Activated CD4-positive, alpha-beta memory T cell treated with anti-CD3 and anti-CD28 coated beads for 36 hours (primary cell): ENCODE data around the gene MED8. TPM values are rescaled to one million over a fixed set of nuclear protein-coding genes. Genes with fewer than 3 reads are reported as not detected.

Source experiments
- CTCF ChIA-PET: fragments of 350-600 bp; sonication (Branson Sonifier 250); formaldehyde crosslinking; loops from one replicate; lab custom pipeline; 2021; ENCODE audit warnings: antibody characterized with exemption, inconsistent platforms; lab: Charles Lee
- POLR2A ChIA-PET: fragments of 350-600 bp; sonication (Branson Sonifier 250); formaldehyde crosslinking; loops from one replicate; lab custom pipeline; 2021; ENCODE audit warnings: antibody characterized with exemption; lab: Charles Lee
- DNase-seq: peaks from one replicate; pipeline ENCODE4 v3.0.0-alpha.2; 2020
- H3K27ac Mint-ChIP-seq: one replicate; pipeline ENCODE4 v1.8.0; 2021; ENCODE audit warnings: mixed read lengths
- H3K27me3 Mint-ChIP-seq: one replicate; pipeline ENCODE4 v1.8.0; 2021; ENCODE audit warnings: mixed read lengths
- H3K36me3 Mint-ChIP-seq: one replicate; pipeline ENCODE4 v1.8.0; 2021; ENCODE audit warnings: mixed read lengths
- H3K4me1 Mint-ChIP-seq: one replicate; pipeline ENCODE4 v1.8.0; 2021; ENCODE audit warnings: low read depth, mixed read lengths
- H3K4me3 Mint-ChIP-seq: one replicate; pipeline ENCODE4 v1.8.0; 2021; ENCODE audit warnings: mild to moderate bottlenecking, mixed read lengths
- H3K9me3 Mint-ChIP-seq: one replicate; pipeline ENCODE4 v1.8.0; 2021; ENCODE audit warnings: mixed read lengths
- intact Hi-C: fragments of 100-400 bp; cut with micrococcal nuclease; formaldehyde crosslinking; loops from one replicate; pipeline ENCODE4 v1.15.1; 2023
- total RNA-seq, 2 experiments: library from RNA; stranded (reverse); gene quantifications; one replicate each; pipeline ENCODE4 v1.2.3, GENCODE V29; 2021

The MED8 gene, protein sequence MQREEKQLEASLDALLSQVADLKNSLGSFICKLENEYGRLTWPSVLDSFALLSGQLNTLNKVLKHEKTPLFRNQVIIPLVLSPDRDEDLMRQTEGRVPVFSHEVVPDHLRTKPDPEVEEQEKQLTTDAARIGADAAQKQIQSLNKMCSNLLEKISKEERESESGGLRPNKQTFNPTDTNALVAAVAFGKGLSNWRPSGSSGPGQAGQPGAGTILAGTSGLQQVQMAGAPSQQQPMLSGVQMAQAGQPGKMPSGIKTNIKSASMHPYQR
- 10 to 100 TPM; 38.9 to 39.4 TPM for total RNA-seq

DNA sequence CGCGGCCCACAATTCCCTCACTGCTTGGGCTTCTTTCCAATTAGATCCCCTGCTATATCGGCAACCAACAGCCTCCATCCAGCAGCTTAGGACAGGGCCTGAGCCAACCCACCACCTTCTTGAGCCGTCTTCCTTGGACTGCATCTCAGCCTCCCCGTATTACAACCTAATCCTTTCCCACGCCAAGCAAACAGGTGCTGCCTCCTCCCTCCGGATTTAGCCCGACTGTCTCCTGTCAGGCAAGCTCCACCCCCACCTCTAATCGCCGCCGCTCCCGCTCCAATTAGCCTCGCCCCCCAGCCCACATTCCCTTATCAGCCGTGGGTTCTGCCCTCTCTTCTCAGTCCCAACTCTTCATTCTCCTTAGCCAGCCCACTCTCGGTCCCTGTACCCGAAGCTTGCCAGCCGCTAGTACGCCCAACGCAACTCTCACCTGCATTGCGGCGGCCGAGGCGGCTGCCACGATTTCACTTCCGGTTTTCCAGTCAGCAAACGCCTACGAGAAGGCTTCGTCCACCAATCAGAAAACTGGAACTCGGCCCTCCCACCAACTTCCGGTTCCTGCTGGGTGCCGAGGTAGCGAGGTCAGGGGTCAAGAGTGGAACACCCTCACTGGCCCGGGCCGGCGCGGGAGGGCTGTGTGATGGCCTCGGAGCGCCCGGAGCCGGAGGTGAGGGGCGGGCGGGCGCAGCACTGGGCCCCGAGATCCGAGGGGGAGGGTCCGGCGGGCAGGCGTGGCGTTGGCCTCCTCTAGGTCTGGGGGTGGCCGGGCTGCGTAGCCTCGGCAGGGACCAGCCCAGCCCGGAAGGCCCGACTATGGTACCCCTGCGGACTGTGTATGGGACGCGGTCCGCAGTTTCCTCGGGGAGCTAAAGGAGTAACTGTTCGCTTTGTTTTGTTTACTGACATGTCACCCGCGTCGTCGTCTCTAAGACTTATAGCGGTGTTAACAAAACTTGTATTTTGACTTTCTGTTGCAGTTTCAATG lies at the start of gene MED8, which contains the start of gene SZT2:
MED8 (minus strand) TSS at position 475 of the 988 bp plus-strand sequence; CDS start at position 439, 36 bp downstream.
SZT2 (plus strand) TSS at position 574 of the 988 bp plus-strand sequence; CDS start at position 644, 70 bp downstream.
- Mint-ChIP-seq H3K36me3 (peaks cover 23% of the 10 kb centered on the region), H3K4me3 (peak within 1 kb of the TSS; percentile 100)

DNA sequence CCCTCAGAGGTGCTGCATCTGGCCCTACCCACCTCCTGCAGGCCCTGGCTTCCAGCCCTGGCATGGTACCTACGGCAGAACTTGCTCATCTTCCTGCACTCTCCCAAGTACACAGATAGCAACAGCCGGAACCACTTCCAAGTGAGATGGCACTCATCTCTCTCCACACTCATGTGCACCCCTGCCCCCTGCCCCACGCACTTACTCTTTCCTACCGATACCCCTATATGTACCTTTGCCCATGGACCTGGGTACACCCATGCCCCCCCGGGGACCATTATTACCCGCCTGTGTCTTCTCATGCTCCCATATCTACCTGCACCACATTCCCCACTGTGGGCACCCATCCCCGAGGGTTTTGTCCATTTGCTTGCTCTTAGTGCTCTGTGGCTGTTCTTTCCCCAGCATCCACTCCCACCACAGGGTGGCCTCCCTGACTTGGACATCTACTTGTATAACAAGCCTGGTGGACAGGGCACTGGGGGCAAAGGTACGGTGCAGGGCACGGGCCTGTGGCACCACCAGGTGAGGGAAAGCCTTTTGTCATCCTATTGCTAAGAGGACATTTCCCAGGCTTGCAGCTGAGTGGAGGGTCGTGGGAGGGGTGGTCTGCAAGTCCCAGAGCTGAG lies 49.5 kb upstream of the MED8 start:
- Mint-ChIP-seq H3K27ac (no peak overlapping the region), H3K4me1 (no peaks in the 10 kb centered on the region), H3K4me3 (no peak overlapping the region), H3K9me3 (no peaks in the 10 kb centered on the region), H3K27me3 (no peaks in the 10 kb centered on the region), H3K36me3 (peaks cover 17% of the 10 kb centered on the region)
- CTCF ChIA-PET = no interaction called here
- DNase-seq = no peak
- intact Hi-C loops = no loop called here
- POLR2A ChIA-PET = no interaction called here

More for the DNA sequence above, at the start of gene MED8, which contains the start of gene SZT2:
- Mint-ChIP-seq H3K27me3 (no peaks in the 10 kb centered on the region), H3K27ac (peak within 1 kb of the TSS; percentile 97), H3K4me1 (peaks cover 40% of the 10 kb centered on the region), H3K9me3 (no peaks in the 10 kb centered on the region)
- peak; percentile 96 for DNase-seq
- ChIA-PET POLR2A (interaction anchor here (0.8 to 4.1 kb wide), 5 partner anchors 11 to 65 kb away, joined by 3 to 28 read pairs (median 5); partner anchors contain the start of genes CDC20 and ELOVL1), CTCF (interaction anchor here (0.8 to 2.4 kb wide), 8 partner anchors 8 to 163 kb away, joined by 3 to 14 read pairs (median 4); partner anchors contain the start of genes CDC20 and ELOVL1)
- intact Hi-C loops = loop anchor here (1.0 to 2.0 kb wide), 4 partner anchors 21 to 217 kb away; partner anchors contain the start of genes CDC20, CFAP57, EBNA1BP2 and ELOVL1

DNA sequence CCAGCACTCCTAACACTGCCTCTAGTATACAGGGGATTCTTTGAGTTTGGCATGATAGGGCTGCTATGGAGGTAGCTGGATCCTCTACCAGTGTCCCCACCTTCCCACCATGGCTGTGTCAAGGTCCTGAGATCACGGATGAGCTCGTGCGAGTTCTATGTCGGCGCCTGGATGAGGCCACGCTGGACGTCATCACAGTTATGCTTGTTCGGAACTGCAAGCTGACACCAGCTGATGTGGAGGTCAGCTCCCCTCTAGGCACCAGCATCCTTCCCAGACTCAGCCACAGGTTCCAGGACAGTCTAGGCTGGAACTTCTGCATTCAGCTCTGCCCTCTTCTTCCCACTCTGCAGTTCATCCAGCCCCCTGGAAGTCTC lies 49.0 kb upstream of the MED8 start:
- no peak for DNase-seq
- H3K36me3 Mint-ChIP-seq = peaks cover 14% of the 10 kb centered on the region
- H3K4me1 Mint-ChIP-seq = no peaks in the 10 kb centered on the region
- H3K27ac Mint-ChIP-seq = no peak overlapping the region
- ChIA-PET CTCF (no interaction called here), POLR2A (no interaction called here)
- H3K9me3 Mint-ChIP-seq = no peaks in the 10 kb centered on the region
- H3K4me3 Mint-ChIP-seq = no peak overlapping the region
- H3K27me3 Mint-ChIP-seq = no peaks in the 10 kb centered on the region
- intact Hi-C loops = no loop called here

DNA sequence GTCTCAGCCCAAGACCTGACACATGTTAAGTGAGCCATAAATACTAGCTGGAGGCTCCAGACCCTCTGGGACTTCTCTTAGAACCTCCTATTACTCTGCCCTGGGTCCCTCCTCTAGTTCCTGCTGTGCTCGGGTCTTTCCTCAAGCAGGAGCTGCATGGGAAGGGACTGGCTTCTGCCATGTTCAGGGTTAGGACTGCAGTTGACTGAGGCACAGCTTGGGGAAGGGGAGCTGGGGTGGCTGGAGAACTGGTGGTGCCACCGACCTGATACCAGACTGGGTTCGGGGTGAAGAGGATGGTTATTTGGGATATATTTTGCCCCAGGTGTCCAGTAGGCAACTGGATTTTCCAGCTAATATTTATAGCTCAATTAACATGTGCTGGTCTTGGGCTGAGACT lies 48.4 kb upstream of the MED8 start:
- intact Hi-C loops = no loop called here
- no peaks in the 10 kb centered on the region for H3K9me3 Mint-ChIP-seq
- no peak for DNase-seq
- POLR2A ChIA-PET = no interaction called here
- CTCF ChIA-PET = no interaction called here
- H3K36me3 Mint-ChIP-seq = peaks cover 16% of the 10 kb centered on the region
- no peak overlapping the region for H3K4me3 Mint-ChIP-seq
- H3K27me3 Mint-ChIP-seq = no peaks in the 10 kb centered on the region
- no peaks in the 10 kb centered on the region for H3K4me1 Mint-ChIP-seq
- no peak overlapping the region for H3K27ac Mint-ChIP-seq

DNA sequence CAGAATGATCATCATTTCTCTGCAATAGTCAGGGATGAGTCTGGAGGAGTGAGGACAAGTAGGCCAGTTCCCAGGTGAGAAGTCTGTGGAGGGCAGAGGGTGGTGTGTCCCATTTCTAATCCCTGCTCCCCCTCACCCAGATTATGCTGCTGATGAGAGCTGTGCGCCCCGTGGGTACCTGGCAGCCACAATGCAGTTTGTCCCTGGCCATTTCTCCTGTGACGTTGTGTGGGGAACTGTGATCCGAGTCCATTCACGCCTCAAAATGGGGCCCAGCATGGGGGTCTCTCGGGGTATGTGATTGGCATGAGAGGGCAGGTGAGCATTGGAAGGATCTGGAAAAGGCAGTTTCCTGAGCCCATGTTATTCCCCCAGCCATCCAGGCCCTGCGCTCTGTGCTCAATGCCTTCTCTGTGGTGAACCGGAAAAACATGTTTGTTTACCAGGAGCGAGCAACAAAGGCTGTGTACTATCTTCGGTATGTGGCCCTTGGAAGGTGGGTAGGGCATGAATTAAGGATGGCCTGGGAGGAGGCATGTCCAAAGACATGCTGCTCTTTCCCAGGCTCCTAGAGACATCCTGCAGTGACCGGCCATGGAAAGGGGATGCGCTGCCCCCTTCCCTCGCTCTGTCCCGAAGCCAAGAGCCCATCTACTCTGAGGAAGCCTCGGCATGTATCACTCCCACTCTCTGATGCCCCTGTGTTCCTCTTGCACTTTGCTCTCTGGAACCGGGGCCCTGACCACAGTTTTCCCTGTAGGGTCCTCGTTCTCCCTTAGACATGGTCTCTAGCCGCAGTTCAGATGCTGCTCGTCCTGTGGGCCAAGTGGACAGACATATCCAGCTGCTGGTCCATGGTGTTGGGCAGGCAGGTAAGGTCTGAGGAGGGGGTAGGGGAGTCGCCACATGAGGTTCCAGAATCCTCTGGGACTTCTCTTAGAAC lies 47.7 kb upstream of the MED8 start:
- CTCF ChIA-PET = no interaction called here
- no peak for DNase-seq

DNA sequence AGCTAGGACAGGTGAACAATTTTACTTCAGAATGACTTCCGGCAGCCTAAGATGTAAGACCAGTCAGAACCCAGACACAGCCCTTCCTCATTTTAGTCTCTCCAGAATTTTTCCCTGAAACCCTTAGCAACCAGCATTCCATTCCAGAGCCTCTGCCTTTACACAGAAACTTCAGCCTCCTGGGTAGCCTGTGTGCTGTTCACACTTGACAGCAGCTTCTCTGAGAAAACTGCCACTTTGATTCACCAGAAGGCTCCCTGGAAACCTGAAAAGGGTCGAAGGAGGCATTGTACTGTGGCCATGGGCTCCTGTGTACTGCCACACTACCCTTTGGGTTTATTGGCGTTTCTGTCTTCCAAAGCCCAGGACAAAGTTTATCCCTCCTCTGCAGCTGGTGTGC lies 46.8 kb upstream of the MED8 start:
- no peaks in the 10 kb centered on the region for H3K9me3 Mint-ChIP-seq
- ChIA-PET POLR2A (no interaction called here), CTCF (no interaction called here)
- H3K4me3 Mint-ChIP-seq = no peak overlapping the region
- H3K27ac Mint-ChIP-seq = no peak overlapping the region
- no peaks in the 10 kb centered on the region for H3K27me3 Mint-ChIP-seq
- peaks cover 23% of the 10 kb centered on the region for H3K36me3 Mint-ChIP-seq
- DNase-seq = no peak
- intact Hi-C loops = no loop called here
- no peaks in the 10 kb centered on the region for H3K4me1 Mint-ChIP-seq

More for the DNA sequence above, 47.7 kb upstream of the MED8 start:
- Mint-ChIP-seq H3K27me3 (no peaks in the 10 kb centered on the region), H3K4me3 (no peak overlapping the region), H3K4me1 (no peaks in the 10 kb centered on the region), H3K36me3 (peaks cover 20% of the 10 kb centered on the region), H3K27ac (no peak overlapping the region), H3K9me3 (no peaks in the 10 kb centered on the region)
- intact Hi-C loops = no loop called here
- POLR2A ChIA-PET = no interaction called here

DNA sequence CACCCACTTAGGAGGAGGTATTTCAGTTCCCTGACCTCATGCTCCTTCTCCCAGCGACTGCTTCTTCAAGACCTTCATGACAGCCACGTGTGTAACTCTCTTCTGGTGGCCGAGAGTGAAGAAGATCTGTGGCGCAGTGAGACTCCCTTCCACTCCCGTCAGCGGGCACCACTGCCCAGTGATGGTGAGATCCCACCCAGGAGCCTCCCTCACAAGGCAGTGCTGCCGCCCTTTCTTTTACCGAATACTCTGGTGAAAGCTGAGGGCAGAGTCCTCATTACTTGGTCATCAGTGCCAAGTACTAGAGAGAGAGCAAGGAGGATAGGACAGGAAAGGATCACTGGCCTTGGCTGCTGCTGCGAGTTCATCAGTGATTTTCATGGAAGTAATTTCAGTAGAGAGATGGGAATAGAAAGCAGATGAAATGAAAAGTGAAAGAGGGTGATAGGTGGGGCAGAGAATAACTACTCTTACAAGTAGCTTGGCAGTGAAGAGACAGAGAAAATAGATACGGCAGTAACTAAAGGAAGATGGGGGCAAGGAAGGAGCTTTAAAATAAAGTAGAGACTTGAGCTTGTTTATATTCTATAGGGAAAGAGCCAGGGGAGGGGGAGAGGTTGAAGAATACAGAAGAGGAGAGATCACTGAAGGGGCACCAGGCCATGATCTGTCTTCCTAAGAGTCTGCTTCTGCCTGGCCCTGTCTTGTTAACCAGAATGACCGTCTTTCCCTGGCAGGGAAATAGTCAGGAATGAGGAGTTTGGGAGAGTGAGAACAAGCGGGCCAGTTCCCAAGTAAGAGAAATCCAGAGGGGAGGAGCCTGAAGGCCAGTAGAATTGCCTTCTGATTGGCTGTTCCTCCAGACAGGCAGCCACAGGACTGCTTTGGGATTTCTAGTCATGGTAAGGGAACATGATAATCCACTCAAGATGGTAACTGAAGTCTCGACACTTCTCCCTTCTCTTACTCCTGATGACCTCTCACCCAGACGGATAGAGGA lies 45.8 kb upstream of the MED8 start:
- H3K36me3 Mint-ChIP-seq = peaks cover 32% of the 10 kb centered on the region
- POLR2A ChIA-PET = no interaction called here

DNA sequence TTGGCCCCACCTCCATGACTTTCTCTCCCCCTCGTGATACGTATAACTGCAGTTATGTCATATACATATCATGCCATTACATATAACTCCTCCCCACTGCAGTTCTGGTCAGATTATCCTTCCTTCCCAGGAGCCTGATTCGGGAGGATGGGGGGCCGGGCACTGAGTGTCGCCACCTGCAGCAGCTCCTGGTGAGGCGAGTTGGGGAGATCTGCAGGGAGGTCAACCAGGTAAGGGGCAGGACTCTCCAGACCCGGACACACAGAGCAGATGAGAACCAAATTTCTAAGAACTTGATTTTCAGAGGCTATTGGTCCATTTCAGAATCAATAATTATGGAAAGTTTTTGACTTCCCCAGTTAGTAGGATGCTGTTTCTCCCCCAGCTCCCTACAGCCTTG lies 44.7 kb upstream of the MED8 start:
- intact Hi-C loops = no loop called here
- Mint-ChIP-seq H3K9me3 (no peaks in the 10 kb centered on the region), H3K4me1 (no peaks in the 10 kb centered on the region), H3K36me3 (peaks cover 38% of the 10 kb centered on the region), H3K27ac (no peak overlapping the region), H3K27me3 (no peaks in the 10 kb centered on the region), H3K4me3 (no peak overlapping the region)
- DNase-seq = no peak
- ChIA-PET POLR2A (no interaction called here), CTCF (no interaction called here)

More for the DNA sequence above, 45.8 kb upstream of the MED8 start:
- Mint-ChIP-seq H3K27ac (no peak overlapping the region), H3K27me3 (no peaks in the 10 kb centered on the region), H3K4me3 (no peak overlapping the region), H3K4me1 (no peaks in the 10 kb centered on the region), H3K9me3 (no peaks in the 10 kb centered on the region)
- intact Hi-C loops = no loop called here
- no peak for DNase-seq
- CTCF ChIA-PET = no interaction called here

DNA sequence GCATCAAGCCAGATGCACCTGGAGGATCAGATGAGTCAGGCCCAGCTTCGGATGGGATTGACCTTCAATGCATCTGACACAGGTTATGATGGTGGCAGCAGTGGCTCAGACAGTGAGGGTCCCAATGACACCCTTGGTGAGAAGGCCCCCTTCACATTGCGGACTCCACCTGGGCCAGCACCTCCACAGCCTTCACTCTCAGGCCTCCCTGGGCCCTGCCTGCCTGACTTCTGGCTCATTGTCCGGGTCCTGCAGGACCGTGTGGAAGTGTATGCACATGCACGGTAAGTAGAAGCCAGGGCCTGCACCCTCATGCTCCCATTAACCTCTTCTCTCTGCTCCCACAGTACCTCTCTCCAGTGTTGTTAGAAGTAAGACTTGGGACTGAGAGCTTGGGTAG lies 43.3 kb upstream of the MED8 start:
- ChIA-PET CTCF (interaction anchor here (1.1 kb wide), 1 partner anchor 206 kb away, joined by 3 read pairs; no protein-coding TSS in a partner anchor), POLR2A (no interaction called here)
- H3K4me1 Mint-ChIP-seq = no peaks in the 10 kb centered on the region
- H3K36me3 Mint-ChIP-seq = peaks cover 29% of the 10 kb centered on the region
- no peaks in the 10 kb centered on the region for H3K9me3 Mint-ChIP-seq
- DNase-seq = no peak
- no peaks in the 10 kb centered on the region for H3K27me3 Mint-ChIP-seq
- intact Hi-C loops = no loop called here
- H3K4me3 Mint-ChIP-seq = no peak overlapping the region
- no peak overlapping the region for H3K27ac Mint-ChIP-seq

DNA sequence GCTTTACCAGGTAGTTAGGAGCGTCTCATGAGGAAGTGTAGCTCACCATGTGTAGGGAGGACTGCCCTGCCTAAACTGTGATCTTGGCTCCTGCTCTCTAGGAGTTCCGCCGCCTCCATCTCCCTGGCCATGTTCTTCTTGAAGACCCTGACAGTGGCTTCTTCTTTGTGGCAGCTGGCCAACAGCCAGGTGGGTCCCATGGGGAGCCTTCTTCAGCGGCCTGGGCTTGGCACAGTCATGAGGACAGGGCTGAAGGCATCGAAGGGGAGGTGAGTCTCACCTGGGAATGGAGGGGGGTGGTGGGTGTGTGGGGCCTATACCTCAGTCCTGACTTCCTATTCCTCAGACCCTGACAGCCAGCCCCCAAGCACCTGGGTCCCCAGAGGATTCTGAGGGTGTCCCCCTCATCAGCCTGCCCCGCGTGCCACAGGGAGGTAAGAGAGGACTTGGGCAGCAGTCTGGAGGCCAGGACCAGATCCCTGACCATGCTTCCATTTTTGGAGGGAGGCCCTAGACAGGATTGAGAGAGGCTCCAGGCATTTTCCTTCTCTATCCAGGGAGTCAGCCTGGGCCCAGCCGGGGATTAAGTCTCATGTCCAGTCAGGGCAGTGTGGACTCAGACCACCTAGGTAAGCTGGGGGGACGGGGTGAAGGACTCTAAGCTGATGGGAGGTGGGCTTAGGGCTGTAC lies 42.7 kb upstream of the MED8 start:
- peaks cover 32% of the 10 kb centered on the region for H3K36me3 Mint-ChIP-seq
- no peaks in the 10 kb centered on the region for H3K27me3 Mint-ChIP-seq
- DNase-seq = no peak
- ChIA-PET CTCF (interaction anchor here (1.1 kb wide), 1 partner anchor 205 kb away, joined by 3 read pairs; no protein-coding TSS in a partner anchor), POLR2A (no interaction called here)
- intact Hi-C loops = no loop called here
- H3K9me3 Mint-ChIP-seq = no peaks in the 10 kb centered on the region
- no peak overlapping the region for H3K4me3 Mint-ChIP-seq
- H3K4me1 Mint-ChIP-seq = no peaks in the 10 kb centered on the region
- H3K27ac Mint-ChIP-seq = no peak overlapping the region
